ENCODE results near the gene TPM2. TPM values are rescaled to one million over a fixed set of nuclear protein-coding genes. Genes with fewer than 3 reads are reported as not detected.
"Not testable (repeated sequence)": the region's sequence is repeated elsewhere in the genome, so short reads cannot be mapped to it uniquely, and the experiment has no call there.

Gene TPM2
- total RNA-seq, 1 experiment from 2014 or later, result 207 TPM

DNA sequence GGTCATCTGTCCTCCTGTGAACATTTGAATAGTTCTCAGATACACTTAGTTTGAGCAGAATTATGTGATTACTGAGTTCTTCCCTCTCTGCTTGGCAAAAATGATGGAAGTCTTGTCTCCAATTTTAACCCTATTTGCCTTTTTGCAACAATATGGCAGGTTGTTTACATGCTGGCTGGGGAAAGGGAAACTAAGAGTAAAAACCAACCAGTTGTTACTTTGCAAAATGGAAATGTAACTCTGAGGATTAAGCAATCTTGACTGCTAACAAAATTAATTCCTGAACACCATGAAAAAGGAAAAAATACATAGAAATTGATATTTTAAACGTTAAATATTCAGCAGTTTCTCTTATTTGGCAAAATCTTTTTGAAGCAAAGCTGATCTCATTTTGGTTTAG, 50.1 kb downstream of the TPM2 start:
- TF ChIP-seq, protein P1, sequence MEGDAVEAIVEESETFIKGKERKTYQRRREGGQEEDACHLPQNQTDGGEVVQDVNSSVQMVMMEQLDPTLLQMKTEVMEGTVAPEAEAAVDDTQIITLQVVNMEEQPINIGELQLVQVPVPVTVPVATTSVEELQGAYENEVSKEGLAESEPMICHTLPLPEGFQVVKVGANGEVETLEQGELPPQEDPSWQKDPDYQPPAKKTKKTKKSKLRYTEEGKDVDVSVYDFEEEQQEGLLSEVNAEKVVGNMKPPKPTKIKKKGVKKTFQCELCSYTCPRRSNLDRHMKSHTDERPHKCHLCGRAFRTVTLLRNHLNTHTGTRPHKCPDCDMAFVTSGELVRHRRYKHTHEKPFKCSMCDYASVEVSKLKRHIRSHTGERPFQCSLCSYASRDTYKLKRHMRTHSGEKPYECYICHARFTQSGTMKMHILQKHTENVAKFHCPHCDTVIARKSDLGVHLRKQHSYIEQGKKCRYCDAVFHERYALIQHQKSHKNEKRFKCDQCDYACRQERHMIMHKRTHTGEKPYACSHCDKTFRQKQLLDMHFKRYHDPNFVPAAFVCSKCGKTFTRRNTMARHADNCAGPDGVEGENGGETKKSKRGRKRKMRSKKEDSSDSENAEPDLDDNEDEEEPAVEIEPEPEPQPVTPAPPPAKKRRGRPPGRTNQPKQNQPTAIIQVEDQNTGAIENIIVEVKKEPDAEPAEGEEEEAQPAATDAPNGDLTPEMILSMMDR (IDR thresholded peaks at IDR 0.05; ENCODE audit: unreplicated experiment), result no peak
- Mint-ChIP-seq H3K36me3 (ENCODE audit: insufficient read depth, unreplicated experiment) (peaks cover 4% of the 10 kb centered on the region), H3K27ac (ENCODE audit: low read depth, unreplicated experiment) (no peak overlapping the region), H3K4me1 (ENCODE audit: insufficient read depth, unreplicated experiment) (peaks cover 4% of the 10 kb centered on the region), H3K27me3 (ENCODE audit: insufficient read depth, unreplicated experiment) (no peaks in the 10 kb centered on the region), H3K4me3 (ENCODE audit: unreplicated experiment) (no peak overlapping the region), H3K9me3 (ENCODE audit: unreplicated experiment) (no peaks in the 10 kb centered on the region)
- CTCF ChIA-PET, result interaction anchor here (1.0 to 1.6 kb wide), 2 partner anchors 28 to 117 kb away, joined by 3 to 6 read pairs; no protein-coding TSS in a partner anchor
- POLR2A ChIA-PET, result interaction anchor here (1.3 kb wide), 1 partner anchor 35 kb away, joined by 3 read pairs; the partner anchor contains the start of gene TESK1
- BruUV-seq (replicated peaks), result no TSS peak
- intact Hi-C loops (cut with micrococcal nuclease), result loop anchor here (5.0 kb wide), 1 partner anchor 157 kb away; no protein-coding TSS in a partner anchor
- DNase-seq (ENCODE audit: unreplicated experiment), result no peak

DNA sequence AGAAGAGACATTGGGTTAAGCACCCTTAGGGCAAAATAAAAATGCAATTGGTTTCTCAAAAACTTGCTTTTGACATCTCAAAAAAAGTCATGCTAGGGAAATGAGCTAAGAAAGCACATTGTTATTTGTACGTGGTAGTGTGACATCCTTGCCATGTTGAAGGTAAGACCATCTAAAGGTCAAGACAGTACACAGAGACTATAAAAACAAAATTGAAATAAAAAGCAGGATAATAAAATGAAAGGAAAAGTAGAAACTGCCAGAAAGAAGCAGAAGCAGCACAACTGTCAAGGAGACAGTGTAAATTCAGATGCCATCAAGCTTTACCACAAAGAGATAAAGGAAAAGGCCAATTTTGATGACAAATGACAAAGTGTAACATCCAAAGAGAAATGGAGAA, 50.5 kb downstream of the TPM2 start:
- intact Hi-C loops (cut with micrococcal nuclease); H3K4me1 Mint-ChIP-seq (ENCODE audit: insufficient read depth, unreplicated experiment); DNase-seq (ENCODE audit: unreplicated experiment); BruUV-seq (replicated peaks); H3K4me3 Mint-ChIP-seq (ENCODE audit: unreplicated experiment); H3K36me3 Mint-ChIP-seq (ENCODE audit: insufficient read depth, unreplicated experiment); H3K27me3 Mint-ChIP-seq (ENCODE audit: insufficient read depth, unreplicated experiment); H3K9me3 Mint-ChIP-seq (ENCODE audit: unreplicated experiment); H3K27ac Mint-ChIP-seq (ENCODE audit: low read depth, unreplicated experiment): not testable (repeated sequence)
- ChIA-PET CTCF (interaction anchor here (1.6 kb wide), 1 partner anchor 28 kb away, joined by 6 read pairs; no protein-coding TSS in a partner anchor), POLR2A (interaction anchor here (1.3 kb wide), 1 partner anchor 34 kb away, joined by 3 read pairs; the partner anchor contains the start of gene TESK1)

DNA sequence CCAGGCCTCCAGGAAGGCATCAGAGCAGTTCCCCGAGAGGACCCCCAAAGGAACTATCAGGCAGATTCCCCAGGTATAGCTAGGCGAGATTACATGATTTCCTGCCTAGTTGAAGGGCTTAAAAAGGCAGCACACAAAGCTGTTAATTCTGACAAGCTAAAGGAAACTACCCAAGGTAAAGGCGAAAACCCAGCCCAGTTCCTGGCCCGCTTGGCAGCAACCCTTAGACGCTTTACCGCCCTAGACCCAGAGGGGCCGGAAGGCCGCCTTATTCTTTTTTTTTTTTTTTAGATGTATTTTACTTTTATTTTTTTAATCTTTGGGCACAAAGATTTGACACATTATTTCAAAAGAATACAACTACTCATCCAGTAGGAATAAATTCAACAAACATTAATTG, 51.0 kb downstream of the TPM2 start:
- CTCF ChIA-PET, result interaction anchor here (0.6 to 0.7 kb wide), 2 partner anchors 41 to 201 kb away, joined by 3 read pairs; no protein-coding TSS in a partner anchor
- BruUV-seq (replicated peaks); H3K27me3 Mint-ChIP-seq (ENCODE audit: insufficient read depth, unreplicated experiment); H3K36me3 Mint-ChIP-seq (ENCODE audit: insufficient read depth, unreplicated experiment); H3K27ac Mint-ChIP-seq (ENCODE audit: low read depth, unreplicated experiment); H3K4me1 Mint-ChIP-seq (ENCODE audit: insufficient read depth, unreplicated experiment); DNase-seq (ENCODE audit: unreplicated experiment); H3K4me3 Mint-ChIP-seq (ENCODE audit: unreplicated experiment); intact Hi-C loops (cut with micrococcal nuclease); H3K9me3 Mint-ChIP-seq (ENCODE audit: unreplicated experiment): not testable (repeated sequence)
- POLR2A ChIA-PET, result interaction anchor here (1.3 kb wide), 1 partner anchor 34 kb away, joined by 3 read pairs; the partner anchor contains the start of gene TESK1

DNA sequence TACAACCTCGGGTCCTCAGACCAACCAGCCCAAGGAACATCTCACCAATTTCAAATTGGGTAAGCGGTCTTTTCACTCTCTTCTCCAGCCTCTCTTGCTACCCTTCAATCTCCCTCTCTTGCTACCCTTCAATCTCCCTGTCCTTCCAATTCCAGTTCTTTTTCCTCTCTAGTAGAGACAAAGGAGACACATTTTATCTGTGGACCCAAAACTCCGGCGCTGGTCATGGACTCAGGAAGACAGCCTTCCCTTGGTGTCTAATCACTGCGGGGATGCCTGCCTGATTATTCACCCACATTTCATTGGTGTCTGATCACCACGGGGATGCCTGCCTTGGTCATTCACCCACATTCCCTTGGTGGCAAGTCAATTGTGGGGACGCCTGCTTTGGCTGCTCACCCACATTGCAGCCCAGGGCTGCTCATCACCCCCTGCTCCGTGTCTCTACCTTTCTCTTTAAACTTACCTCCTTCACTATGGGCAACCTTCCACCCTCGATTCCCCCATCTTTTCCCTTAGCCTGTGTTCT, 52.2 kb downstream of the TPM2 start:
- intact Hi-C loops (cut with micrococcal nuclease); CTCF ChIA-PET; H3K9me3 Mint-ChIP-seq (ENCODE audit: unreplicated experiment): not testable (repeated sequence)

DNA sequence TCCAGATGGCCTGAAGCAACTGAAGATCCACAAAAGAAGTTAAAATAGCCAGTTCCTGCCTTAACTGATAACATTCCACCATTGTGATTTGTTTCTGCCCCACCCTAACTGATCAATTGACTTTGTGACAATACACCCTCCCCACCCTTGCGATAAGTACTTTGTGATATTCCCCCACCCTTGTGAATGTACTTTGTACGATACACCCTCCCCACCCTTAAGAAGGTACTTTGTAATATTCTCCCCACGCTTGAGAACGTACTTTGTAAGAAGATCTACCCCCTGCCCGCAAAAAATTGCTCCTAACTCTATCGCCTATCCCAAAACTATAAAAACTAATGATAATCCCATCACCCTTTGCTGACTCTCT, 52.9 kb downstream of the TPM2 start:
- H3K4me1 Mint-ChIP-seq (ENCODE audit: insufficient read depth, unreplicated experiment), result not testable (repeated sequence)

More for the DNA sequence above, 52.2 kb downstream of the TPM2 start:
- H3K27ac Mint-ChIP-seq (ENCODE audit: low read depth, unreplicated experiment); H3K36me3 Mint-ChIP-seq (ENCODE audit: insufficient read depth, unreplicated experiment); DNase-seq (ENCODE audit: unreplicated experiment); POLR2A ChIA-PET; H3K27me3 Mint-ChIP-seq (ENCODE audit: insufficient read depth, unreplicated experiment); H3K4me3 Mint-ChIP-seq (ENCODE audit: unreplicated experiment); H3K4me1 Mint-ChIP-seq (ENCODE audit: insufficient read depth, unreplicated experiment); BruUV-seq (replicated peaks): not testable (repeated sequence)

More for the DNA sequence above, 52.9 kb downstream of the TPM2 start:
- H3K27ac Mint-ChIP-seq (ENCODE audit: low read depth, unreplicated experiment); intact Hi-C loops (cut with micrococcal nuclease); H3K9me3 Mint-ChIP-seq (ENCODE audit: unreplicated experiment); H3K27me3 Mint-ChIP-seq (ENCODE audit: insufficient read depth, unreplicated experiment); BruUV-seq (replicated peaks); DNase-seq (ENCODE audit: unreplicated experiment); H3K4me3 Mint-ChIP-seq (ENCODE audit: unreplicated experiment); H3K36me3 Mint-ChIP-seq (ENCODE audit: insufficient read depth, unreplicated experiment): not testable (repeated sequence)
- CTCF ChIA-PET, result interaction anchor here (0.8 to 1.7 kb wide), 2 partner anchors 8 to 10 kb away, joined by 3 to 7 read pairs; no protein-coding TSS in a partner anchor
- POLR2A ChIA-PET, result interaction anchor here (1.0 kb wide), 1 partner anchor 8 kb away, joined by 3 read pairs; no protein-coding TSS in a partner anchor
